HG03565 (cell line): Measurements from ENCODE around the gene EPS8L3.
"Not testable (repeated sequence)": the region's sequence is repeated elsewhere in the genome, so short reads cannot be mapped to it uniquely, and the experiment has no call there.

ENCODE experiments used
- ATAC-seq: cut with Tn5 transposase; IDR thresholded peaks from one replicate; pipeline ENCODE4 v1.9.1; 2021; ENCODE audit warnings: mild to moderate bottlenecking, moderate library complexity; ENCODE audit not compliant: unreplicated experiment

Gene EPS8L3

DNA sequence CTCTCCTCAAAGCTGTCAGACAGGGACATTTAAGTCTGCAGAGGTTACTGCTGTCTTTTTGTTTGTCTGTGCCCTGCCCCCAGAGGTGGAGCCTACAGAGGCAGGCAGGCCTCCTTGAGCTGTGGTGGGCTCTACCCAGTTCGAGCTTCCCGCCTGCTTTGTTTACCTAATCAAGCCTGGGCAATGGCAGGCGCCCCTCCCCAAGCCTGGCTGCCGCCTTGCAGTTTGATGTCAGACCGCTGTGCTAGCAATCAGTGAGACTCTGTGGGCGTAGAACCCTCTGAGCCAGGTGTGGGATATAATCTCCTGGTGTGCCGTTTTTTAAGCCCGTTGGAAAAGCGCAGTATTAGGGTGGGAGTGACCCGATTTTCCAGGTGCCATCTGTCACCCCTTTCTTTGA is 15.4 kb downstream of the EPS8L3 start:
- ATAC-seq = not testable (repeated sequence)

- no peak for ATAC-seq
Measured at GRCh38 chr1:109740615-109741373, 22.9 kb downstream of the EPS8L3 start, which contains the start of gene GSTM3. Gene GSTM3, minus strand, starts transcription at chr1:109741038. Its CDS starts 751 bp downstream, at chr1:109740287.

GRCh38 chr1:109739738-109740614 is 23.7 kb downstream of the EPS8L3 start:
- no peak for ATAC-seq

DNA sequence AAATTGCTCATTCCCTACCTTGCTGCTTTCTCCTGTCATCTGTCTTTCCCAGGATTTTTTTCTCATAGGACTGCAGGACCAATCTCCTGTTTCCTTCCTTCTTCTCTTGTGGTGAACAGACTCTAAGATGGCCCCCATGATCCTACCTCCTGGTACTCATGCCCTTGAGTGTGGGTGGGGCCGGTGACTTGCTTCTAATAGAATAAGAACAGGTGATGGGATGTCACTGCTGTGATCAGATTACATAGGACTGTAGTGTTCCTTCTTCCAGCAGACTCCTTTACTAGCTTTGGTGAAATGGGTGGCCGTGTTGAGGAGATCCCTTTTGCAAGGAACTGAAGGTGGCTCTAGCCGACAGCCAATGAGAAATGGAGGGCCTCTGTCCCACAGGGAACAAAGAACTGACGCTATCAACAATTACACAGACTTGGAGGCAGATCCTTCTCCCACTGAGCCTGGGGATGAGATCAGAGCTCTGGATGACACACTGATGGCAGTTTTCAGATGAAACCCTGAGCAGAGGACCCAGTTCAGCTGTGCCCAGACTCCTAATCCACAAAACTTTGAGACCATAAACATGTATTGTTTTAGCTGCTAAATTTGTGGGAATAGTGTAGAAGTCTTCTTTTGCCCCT is 30.4 kb downstream of the EPS8L3 start:
- ATAC-seq = no peak

DNA sequence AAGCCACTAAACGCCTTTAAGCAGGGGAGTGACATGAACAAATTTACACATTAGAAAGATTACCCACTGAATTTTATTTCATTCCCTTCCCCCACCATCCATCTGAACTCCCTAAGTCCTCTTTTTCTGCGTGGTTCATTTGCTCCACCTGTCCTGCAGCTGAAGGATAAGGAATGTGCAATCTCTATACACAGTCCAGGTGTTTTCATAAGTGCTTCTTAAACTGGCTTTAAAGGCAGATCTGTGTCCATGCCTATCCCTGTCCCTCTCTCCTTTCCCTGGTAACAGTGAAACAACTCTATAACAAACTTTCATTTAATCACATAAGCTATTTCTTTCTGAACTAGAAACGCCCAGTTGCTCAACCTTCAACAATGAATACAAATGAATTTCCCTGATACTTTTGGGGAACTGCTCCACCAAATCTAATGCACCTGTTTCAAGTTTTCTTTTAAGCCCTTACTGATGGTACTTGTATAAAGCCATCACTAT is 31.3 kb downstream of the EPS8L3 start:
- ATAC-seq = no peak

- ATAC-seq = no peak
Measured at GRCh38 chr1:109730666-109731065, 33.1 kb downstream of the EPS8L3 start.

DNA sequence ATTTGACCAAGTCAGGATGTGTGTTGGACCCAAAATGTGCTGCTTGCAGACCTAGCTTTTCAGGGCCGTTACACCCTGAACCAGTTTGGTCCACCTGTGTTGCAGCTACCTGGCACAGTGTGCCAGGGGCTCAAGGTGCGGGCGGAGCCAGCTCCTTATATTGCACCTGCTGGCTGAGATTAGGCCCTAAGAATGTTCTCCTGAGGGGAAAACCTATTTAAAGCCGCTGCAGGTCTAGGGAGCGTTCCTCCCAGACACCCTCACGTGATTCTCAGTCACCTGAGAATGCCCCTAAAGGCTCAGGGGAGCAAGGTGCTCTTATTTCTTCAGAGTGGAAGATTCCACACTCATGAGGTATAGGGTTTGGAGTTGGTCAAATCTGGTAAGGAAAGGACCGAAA is 34.9 kb downstream of the EPS8L3 start:
- no peak for ATAC-seq

DNA sequence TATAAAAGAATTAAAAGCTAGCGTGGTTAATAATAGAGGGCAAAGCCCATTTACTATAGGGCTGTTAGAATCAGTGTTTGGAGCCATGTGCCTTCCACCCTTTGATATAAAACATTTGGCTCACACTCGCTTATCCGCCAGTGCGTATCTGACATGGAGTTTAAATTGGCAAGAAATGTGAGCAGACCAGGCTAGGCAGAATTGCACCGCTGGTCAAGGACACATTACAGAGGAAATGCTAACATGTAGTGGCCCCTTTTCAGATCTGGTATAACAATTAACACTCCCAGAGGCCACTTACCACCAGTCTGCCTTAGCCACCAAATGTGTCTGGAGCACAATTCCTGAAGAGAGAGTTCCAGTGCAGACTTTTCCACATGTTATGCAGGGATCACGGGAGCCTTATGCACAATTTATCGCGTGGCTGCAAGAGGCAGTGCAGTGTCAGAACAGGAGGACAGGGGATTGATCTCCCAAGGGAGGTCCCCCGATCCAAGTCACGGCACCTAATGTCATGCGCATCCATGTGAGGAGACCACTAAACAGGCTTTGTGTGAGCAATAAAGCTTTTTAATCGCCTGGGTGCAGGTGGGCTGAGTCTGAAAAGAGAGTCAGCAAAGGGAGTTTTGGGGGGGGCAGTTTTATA is 36.9 kb downstream of the EPS8L3 start:
- no peak for ATAC-seq

DNA sequence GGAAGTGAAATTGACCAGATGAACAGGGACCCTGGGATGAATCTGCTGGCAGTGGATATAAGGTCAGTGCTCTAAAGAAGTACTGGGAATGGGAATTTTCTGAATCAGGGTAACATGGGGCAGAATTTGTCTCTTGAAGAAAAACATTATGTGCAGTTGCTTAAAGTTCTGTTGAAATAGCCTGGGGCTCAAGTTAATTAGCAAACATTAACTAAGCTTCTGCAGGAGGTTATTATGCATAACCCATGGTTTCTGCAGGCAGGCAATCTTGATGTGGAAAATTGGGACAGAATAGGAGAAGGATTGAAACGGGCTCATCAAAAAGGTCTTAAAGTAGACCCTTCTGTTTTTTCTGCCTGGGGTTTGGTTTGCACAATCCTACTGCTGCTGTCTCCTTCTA is 37.7 kb downstream of the EPS8L3 start:
- ATAC-seq = no peak

- ATAC-seq = no peak
Measured at GRCh38 chr1:109725510-109725909, 38.2 kb downstream of the EPS8L3 start.

- ATAC-seq = no peak
Measured at GRCh38 chr1:109724933-109725332, 38.8 kb downstream of the EPS8L3 start.

GRCh38 chr1:109722908-109723691 is 40.6 kb downstream of the EPS8L3 start:
- ATAC-seq = no peak

DNA sequence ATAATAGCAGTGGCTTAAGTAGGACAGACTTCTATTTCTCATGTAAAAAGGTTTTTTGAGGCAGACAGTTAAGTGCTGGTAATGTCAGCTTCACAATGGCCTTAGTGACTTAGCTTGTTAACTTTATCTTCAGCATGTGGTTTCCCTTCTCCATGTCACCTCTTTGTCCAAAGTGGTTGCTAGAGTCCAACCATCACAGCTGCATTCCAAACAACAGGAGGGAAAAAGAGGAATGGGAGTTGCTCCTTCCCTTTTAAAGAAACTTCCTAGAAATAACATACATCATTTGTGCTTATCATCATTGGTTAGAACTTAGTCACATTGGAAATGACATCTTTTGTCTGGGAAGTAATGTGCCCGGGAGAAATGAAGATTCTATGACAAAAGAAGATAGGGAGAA is 41.8 kb downstream of the EPS8L3 start:
- no peak for ATAC-seq

DNA sequence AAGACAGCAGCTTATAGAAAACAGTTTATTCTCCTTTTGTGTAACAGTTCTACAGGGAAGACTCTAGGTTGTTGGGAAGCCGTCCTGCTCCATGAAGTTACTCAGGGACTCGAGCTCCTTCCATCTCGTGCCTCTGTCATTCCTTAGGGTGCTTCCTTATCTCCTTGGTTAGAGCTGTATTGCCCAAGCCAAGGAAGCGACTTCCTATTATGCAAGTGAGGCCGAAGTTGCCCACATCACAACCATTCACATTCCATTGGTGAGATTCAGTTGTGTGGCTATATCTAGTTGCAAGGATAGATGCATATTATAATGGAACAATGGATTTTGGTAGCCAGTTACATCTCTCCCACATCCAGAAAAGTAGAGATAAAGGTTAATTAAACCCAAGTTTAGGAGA is 42.7 kb downstream of the EPS8L3 start:
- ATAC-seq = no peak

GRCh38 chr1:109719337-109719837 is 44.3 kb downstream of the EPS8L3 start:
- ATAC-seq = no peak

- ATAC-seq = no peak
Measured at GRCh38 chr1:109718495-109718894, 45.2 kb downstream of the EPS8L3 start.

- no peak for ATAC-seq
Measured at GRCh38 chr1:109717729-109718128, 46.0 kb downstream of the EPS8L3 start.

DNA sequence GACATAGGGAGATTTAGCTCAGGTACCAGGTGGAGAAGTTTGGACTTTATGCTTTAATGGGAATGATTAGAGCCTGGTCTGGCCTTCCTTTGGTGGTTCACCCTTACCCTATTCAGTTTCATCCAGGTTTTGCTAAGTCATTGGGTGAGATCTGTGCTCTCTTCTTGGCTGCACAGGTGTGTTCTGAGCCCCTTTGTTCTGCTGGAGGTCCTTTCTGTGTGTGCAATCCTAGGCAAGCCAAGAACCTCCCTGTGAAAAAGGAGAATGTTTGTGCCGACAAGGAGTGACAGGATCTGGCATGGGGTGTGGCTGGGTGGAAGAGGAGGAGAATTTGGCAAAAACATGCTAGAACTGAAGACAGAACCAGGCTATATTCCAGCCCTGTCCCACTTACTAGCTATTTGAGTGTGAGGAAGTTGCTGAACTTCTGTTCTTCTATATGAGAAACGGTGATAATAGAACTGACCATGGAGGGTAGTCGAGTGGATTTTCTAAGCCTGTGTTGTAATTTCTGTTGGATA is 47.1 kb downstream of the EPS8L3 start:
- no peak for ATAC-seq

- ATAC-seq = no peak
Measured at GRCh38 chr1:109716121-109716520, 47.6 kb downstream of the EPS8L3 start.
